HT1080 (cell line): ENCODE results near the gene PPP1R3G. TPM values are rescaled to one million over a fixed set of nuclear protein-coding genes. Genes with fewer than 3 reads are reported as not detected.
A peak's percentile ranks its signal among the peaks of the same experiment; 100 is the strongest.
"Not testable (repeated sequence)": the region's sequence is repeated elsewhere in the genome, so short reads cannot be mapped to it uniquely, and the experiment has no call there.

Experiments
- DNase-seq: peaks from one replicate; pipeline ENCODE4 v3.0.0-alpha.2; 2015; ENCODE audit warnings: low read depth
- polyA plus RNA-seq, 2 experiments: library from polyadenylated mRNA; depleted of rRNA; stranded (reverse); fragments of >200 nt; gene quantifications; 2 replicates each; pipeline ENCODE4 v1.2.3, GENCODE V29; 2015
- total RNA-seq: library from RNA; depleted of rRNA; stranded (reverse); fragments of >200 nt; shearing (Covaris generic); gene quantifications from 2 replicates; pipeline ENCODE4 v1.2.3, GENCODE V29; 2014; rRNA removed

Gene PPP1R3G
- 0.13 TPM in 1 of 2 replicates, not detected in the other for total RNA-seq
- polyA plus RNA-seq (2015; cell fraction: cytosol; rRNA removed): 0.02 and 0.06 TPM in 2 replicates
- polyA plus RNA-seq (2015; cell fraction: nucleus; rRNA removed): 0.02 TPM in 1 of 2 replicates, not detected in the other

GRCh38 chr6:5084781-5085647 lies at the start of gene PPP1R3G:
Gene PPP1R3G, plus strand, starts transcription at chr6:5085341. Its CDS starts 145 bp downstream, at chr6:5085486.
- DNase-seq: no peak

- DNase-seq: peak; percentile 73
Observed at GRCh38 chr6:5036269-5036668, 48.9 kb upstream of the PPP1R3G start.

- no peak for DNase-seq
Observed at GRCh38 chr6:5041955-5042354, 43.2 kb upstream of the PPP1R3G start.

GRCh38 chr6:5042436-5042835 lies 42.7 kb upstream of the PPP1R3G start:
- no peak for DNase-seq

DNA sequence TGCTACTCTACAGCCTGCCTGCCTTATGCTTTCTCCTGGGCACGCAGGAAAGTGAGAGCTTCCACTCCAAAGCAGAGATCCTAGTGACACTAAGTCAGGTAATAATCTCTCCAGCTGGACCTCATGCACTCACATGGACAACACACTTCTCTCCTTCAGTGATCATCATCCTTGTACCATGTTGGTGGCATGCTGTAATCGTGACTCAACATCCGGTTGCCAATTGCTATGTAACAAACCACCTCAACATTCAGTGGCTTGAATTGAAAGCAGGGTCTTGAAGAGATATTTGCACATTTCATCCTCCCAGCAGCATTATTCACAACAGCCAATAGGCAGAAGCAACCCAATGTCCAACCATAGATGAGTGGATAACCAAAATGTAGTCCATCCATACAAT lies 40.3 kb upstream of the PPP1R3G start:
- peak; percentile 83 for DNase-seq

GRCh38 chr6:5045416-5045815 lies 39.7 kb upstream of the PPP1R3G start:
- DNase-seq: no peak

DNA sequence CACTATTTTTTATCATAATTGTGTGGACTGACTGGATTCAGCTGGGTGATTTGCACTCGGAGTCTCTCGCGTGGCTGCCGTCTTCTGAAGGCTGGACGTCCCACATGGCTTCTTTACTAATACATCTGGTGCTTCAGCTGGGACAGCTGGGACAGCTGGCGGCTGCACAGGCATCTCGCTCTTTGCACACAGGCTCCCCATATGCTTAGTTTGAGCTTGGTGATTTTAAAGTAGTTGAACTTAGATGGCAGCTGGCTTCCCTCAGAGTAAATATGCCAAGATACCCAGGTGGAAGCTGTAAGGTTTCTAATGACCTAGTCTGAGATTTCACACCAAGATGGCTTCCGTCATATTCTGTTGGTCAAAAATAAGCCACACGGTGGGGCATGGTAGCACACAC lies 38.7 kb upstream of the PPP1R3G start:
- DNase-seq: no peak

DNA sequence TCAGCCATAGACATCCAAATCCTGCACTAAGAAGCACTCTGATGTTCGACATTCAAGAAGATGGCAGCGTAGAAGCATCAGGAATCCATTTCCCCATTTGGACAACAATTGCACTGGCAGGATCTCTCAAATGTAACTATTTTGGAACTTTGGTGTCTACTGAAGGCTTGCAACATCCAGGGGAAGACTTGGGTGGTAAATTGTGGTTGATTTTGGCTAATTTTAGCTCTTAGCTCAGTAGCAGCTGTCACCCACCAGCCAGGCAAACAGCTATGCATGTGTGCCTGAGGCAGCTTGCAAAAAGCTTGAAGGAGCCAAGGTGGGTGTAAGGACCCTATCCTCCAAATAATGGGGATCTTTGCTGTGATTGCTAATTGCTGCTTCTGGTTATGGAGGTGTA lies 35.1 kb upstream of the PPP1R3G start:
- no peak for DNase-seq

DNA sequence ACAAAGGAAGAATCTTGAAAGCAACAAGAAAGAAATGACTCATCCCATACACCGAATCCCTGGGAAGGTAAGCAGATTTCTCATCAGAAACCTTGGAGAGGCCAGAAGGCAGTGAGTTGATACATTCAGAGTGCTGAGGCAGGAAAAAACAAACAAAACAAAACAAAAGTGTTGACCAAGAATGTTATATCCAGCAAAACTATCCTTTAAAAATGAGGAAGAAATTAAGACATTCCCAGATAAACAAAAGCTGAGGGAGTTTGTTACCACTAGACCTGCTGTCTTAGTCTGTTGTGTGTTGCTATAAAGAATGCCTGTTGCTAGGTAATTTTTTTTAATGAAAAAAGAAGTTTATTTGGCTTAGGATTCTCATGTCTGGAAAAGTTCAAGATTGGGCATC lies 33.7 kb upstream of the PPP1R3G start:
- no peak for DNase-seq

- peak; percentile 51 for DNase-seq
Observed at GRCh38 chr6:5053038-5053437, 32.1 kb upstream of the PPP1R3G start.

- no peak for DNase-seq
Observed at GRCh38 chr6:5053864-5054244, 31.3 kb upstream of the PPP1R3G start.

DNA sequence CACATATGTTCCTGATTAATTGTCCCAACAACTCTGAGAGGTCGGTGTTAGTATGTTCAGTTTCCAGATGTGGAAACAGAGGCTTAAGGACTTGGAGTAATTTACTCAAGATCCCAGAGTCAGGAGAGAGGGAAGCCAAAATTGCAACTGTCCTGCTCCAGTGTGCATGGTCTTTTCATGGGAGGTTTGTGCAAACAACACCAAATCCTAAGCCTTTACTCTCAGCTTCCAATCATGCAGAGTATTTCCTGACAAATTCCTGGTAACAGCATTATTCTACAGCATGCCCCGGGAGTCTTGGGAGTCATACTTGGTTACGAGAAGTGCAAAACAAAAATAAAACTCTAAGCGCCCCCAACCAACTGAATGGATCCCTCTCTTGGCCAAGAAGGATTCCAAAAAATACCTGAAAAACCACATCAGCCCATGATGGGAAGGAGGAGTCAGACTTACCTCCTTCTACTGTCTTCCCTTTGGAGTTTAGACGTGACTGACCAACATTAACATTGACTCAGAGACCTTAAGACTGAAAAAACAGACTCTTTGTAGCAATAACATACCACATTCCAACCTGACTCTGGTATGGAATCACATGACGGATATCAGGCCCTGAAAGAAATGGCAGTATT lies 30.8 kb upstream of the PPP1R3G start:
- peak; percentile 11 for DNase-seq

DNA sequence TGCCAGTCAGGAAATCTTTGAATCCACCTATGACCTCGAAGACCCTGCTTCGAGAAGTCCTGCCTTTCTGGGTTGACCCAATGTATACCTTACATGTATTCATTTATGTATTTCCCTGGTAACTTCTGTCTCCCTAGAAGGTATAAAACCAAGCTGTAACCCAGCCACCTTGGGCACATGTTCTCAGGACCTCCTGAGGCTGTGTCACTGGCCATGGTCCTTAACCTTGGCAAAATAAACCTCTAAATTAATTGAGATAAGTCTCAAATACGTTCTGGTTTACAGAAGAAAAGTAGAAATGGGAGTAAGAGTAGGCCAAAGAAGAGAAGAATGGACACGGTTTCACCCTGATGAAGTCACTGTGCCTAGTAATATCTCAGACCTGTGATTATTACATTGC lies 30.0 kb upstream of the PPP1R3G start:
- no peak for DNase-seq

- no peak for DNase-seq
Observed at GRCh38 chr6:5058254-5058653, 26.9 kb upstream of the PPP1R3G start.

GRCh38 chr6:5059036-5059896 lies 25.9 kb upstream of the PPP1R3G start:
- no peak for DNase-seq

GRCh38 chr6:5060439-5060838 lies 24.7 kb upstream of the PPP1R3G start:
- DNase-seq: not testable (repeated sequence)

GRCh38 chr6:5061152-5061551 lies 24.0 kb upstream of the PPP1R3G start:
- no peak for DNase-seq

GRCh38 chr6:5063617-5064016 lies 21.5 kb upstream of the PPP1R3G start:
- no peak for DNase-seq

GRCh38 chr6:5066456-5067093 lies 18.6 kb upstream of the PPP1R3G start:
- no peak for DNase-seq

DNA sequence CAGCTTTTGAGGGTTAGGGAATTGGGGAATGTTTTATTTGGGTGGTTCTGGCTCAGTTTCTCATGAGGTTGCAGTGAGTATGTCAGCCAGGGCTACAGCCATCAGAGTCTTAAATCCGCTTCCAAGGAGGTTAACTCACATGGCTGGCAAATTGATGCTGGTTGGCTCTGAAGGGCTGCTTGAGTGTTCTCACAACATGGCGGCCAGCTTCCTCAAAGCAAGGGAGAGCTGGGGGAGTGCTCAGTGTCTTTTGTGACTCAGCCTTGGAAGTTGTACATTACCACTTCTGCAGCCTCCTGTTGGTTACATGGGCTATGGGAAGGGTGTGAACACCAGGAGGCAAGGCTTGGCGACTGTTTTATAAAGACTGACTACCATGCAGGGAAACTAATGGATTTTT lies 17.8 kb upstream of the PPP1R3G start:
- no peak for DNase-seq

DNA sequence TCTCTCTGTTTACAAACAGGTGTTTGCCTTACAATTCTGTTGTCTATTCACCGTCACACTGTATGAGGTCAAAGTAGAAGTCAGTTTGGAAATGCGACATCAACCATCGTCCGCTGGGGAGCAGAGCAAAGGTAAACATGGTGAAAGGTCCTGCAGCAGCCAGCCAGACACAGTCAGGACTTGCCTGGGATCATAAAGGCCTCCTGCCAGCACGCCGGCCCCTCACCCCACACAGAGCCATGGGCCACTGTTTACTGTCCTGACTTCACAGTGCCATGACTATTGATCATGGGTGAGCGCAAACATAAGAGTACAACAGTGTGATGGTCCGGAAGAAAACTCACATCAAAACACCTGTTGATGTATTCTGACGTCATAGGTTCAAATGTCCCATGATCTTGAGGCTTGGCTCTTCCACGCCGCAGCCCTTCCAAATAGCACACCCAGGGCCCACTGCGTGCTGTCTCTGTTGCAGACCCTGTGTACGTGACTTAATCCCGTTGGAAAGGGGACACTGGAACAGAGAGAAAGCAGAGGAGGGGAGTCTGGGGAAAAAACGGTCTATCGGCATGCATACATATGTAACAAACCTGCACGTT lies 16.9 kb upstream of the PPP1R3G start:
- no peak for DNase-seq
